OCI-LY7 (cell line): ENCODE data around the gene DLEC1.

Source experiments
- EZH2phosphoT487 ChIP-seq: fragments of 200-600 bp; sonication (generic); IDR thresholded peaks from 2 replicates; pipeline ENCODE4 v1.6.1; 2018; ENCODE audit warnings: low read depth, borderline replicate concordance, mild to moderate bottlenecking, mixed run types, antibody characterized with exemption, low read length, moderate library complexity, mixed read lengths
- TF ChIP-seq, protein P1 (sequence below): fragments of 200-600 bp; sonication (generic); conservative IDR thresholded peaks from 2 replicates; pipeline ENCODE4 v1.5.1; 2014; ENCODE audit warnings: mild to moderate bottlenecking, antibody characterized with exemption, low read length, moderate library complexity, mixed read lengths

- TF ChIP-seq, protein P1, sequence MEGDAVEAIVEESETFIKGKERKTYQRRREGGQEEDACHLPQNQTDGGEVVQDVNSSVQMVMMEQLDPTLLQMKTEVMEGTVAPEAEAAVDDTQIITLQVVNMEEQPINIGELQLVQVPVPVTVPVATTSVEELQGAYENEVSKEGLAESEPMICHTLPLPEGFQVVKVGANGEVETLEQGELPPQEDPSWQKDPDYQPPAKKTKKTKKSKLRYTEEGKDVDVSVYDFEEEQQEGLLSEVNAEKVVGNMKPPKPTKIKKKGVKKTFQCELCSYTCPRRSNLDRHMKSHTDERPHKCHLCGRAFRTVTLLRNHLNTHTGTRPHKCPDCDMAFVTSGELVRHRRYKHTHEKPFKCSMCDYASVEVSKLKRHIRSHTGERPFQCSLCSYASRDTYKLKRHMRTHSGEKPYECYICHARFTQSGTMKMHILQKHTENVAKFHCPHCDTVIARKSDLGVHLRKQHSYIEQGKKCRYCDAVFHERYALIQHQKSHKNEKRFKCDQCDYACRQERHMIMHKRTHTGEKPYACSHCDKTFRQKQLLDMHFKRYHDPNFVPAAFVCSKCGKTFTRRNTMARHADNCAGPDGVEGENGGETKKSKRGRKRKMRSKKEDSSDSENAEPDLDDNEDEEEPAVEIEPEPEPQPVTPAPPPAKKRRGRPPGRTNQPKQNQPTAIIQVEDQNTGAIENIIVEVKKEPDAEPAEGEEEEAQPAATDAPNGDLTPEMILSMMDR = 0 out of 2 replicates have a peak, but pooled peaks have one; percentile 33
- no peak for TF ChIP-seq EZH2phosphoT487
Measured at GRCh38 chr3:38116471-38117162, 77.6 kb downstream of the DLEC1 start.
